HCT116 (cell line): ENCODE results near the gene EPGN.

Source experiments
- CTCF ChIP-seq, 3 experiments: fragments of 200-600 bp in 1 of 3; sonication (generic) in 1 of 3; IDR thresholded peaks in 2 of 3; conservative IDR thresholded peaks in 1 of 3; 2 replicates each; pipeline ENCODE4 v1.5.1; 2012 to 2017; ENCODE audit warnings: low read depth in 2 of 3, low read length in 2 of 3, antibody characterized with exemption in 1 of 3, borderline replicate concordance in 1 of 3, control low read depth in 1 of 3, mild to moderate bottlenecking in 1 of 3, mixed read lengths in 1 of 3, mixed run types in 1 of 3, moderate library complexity in 1 of 3; ENCODE audit not compliant: insufficient read depth in 1 of 3
- EZH2 ChIP-seq: fragments of 200-600 bp; sonication (generic); IDR thresholded peaks from 2 replicates; pipeline ENCODE4 v1.6.1; 2017; ENCODE audit warnings: antibody characterized with exemption, mixed run types
- POLR2A ChIP-seq: IDR thresholded peaks from 2 replicates; pipeline ENCODE4 v1.7.0; 2011; ENCODE audit warnings: borderline replicate concordance; ENCODE audit not compliant: insufficient read depth, insufficient read length; ENCODE audit errors: extremely low read depth
- POLR2AphosphoS5 ChIP-seq: IDR thresholded peaks from 2 replicates; pipeline ENCODE4 v1.6.1; 2011; ENCODE audit warnings: mild to moderate bottlenecking, low read depth, low read length, moderate library complexity
- REST ChIP-seq: IDR thresholded peaks from 2 replicates; pipeline ENCODE4 v1.6.1; 2012; ENCODE audit warnings: low read depth
- YY1 ChIP-seq: IDR thresholded peaks from 2 replicates; pipeline ENCODE4 v1.6.1; 2011; ENCODE audit warnings: low read length, low read depth, moderate library complexity, mild to moderate bottlenecking; ENCODE audit not compliant: insufficient replicate concordance; ENCODE audit errors: extremely low read depth

DNA sequence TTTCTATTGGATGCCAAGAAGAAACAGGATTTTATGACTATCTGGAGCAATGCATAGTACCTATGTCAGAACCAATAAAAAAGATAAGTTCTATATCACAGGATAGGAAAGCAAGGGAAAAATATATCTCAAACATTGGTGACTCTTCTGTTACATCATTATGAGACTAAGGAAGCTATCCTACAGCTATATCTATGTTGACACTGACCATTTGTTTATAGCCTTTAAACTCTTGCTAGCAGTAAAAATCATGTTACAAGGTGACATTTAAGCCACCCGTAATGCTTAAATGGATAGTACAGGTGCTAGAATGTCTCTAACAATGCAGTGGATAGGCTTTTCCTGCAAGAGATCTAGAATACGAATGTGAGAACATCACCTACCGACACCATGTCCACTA lies 28.6 kb upstream of the EPGN start:
- TF ChIP-seq POLR2AphosphoS5 (no peak), EZH2 (no peak), POLR2A (no peak), REST (no peak), CTCF (IDR thresholded peaks at IDR 0.05 in 2 of 3, conservative IDR thresholded peaks at IDR 0.05 in 1 of 3; ENCODE audit: borderline replicate concordance in 1 of 3, insufficient read depth in 1 of 3, low read depth in 2 of 3, low read length in 2 of 3) (no peak), YY1 (no peak)
